ENCODE measurements around the gene ABI1.

ABI1 gene

GRCh38 chr10:26840938-26841732 is 19.6 kb downstream of the ABI1 start:
- H3K9ac ChIP-seq, result no peak overlapping the region
- no peak overlapping the region; a peak in 1 of 20 replicates for H3K4me3 ChIP-seq
- no peak for TF ChIP-seq Cebpa-rat (IDR thresholded peaks at IDR 0.05)
- H3K36me3 ChIP-seq, result peaks cover 50 to 65% (median 57%) of the 10 kb centered on the region in 11 experiments
- H3K27ac ChIP-seq, result peak overlapping the region in 6 of 11 experiments; percentile 26 to 61 (median 48); a peak in 9 of 22 replicates
- H3K4me1 ChIP-seq, result peaks cover 16 to 95% (median 25%) of the 10 kb centered on the region in 10 experiments
- peaks cover 0 to 58% (median 50%) of the 10 kb centered on the region in 11 experiments; a peak in 19 of 22 replicates for H3K9me3 ChIP-seq (replicated peaks in 1 of 11)
- no peaks in the 10 kb centered on the region for H3K27me3 ChIP-seq
- peaks cover 24 to 100% (median 58%) of the 10 kb centered on the region in 11 experiments; a peak in 20 of 22 replicates for H4K20me1 ChIP-seq
- peak overlapping the region; percentile 6 to 71 (median 51); a peak in 20 of 22 replicates for H3K4me2 ChIP-seq

- H3K36me3 ChIP-seq, result peaks cover 60 to 76% (median 67%) of the 10 kb centered on the region in 11 experiments
- peaks cover 17 to 100% (median 48%) of the 10 kb centered on the region in 11 experiments; a peak in 19 of 22 replicates for H4K20me1 ChIP-seq
- TF ChIP-seq Cebpa-rat (IDR thresholded peaks at IDR 0.05), result no peak
- peaks cover 0 to 68% (median 60%) of the 10 kb centered on the region in 11 experiments; a peak in 19 of 22 replicates for H3K9me3 ChIP-seq (replicated peaks in 1 of 11)
- peaks cover 16 to 88% (median 25%) of the 10 kb centered on the region in 10 experiments for H3K4me1 ChIP-seq
- no peaks in the 10 kb centered on the region for H3K27me3 ChIP-seq
- peak overlapping the region in 6 of 11 experiments; percentile 26 to 61 (median 45); a peak in 8 of 22 replicates for H3K27ac ChIP-seq
- H3K4me3 ChIP-seq, result no peak overlapping the region
- H3K4me2 ChIP-seq, result peak overlapping the region in 6 of 11 experiments; percentile 17 to 71 (median 46); a peak in 7 of 22 replicates
- no peak overlapping the region for H3K9ac ChIP-seq
These were observed 20.7 kb downstream of the ABI1 start for GRCh38 chr10:26839966-26840627.

- 0 out of 22 replicates have a peak overlapping the region, but pooled peaks of 1 of the 11 experiments have one; percentile 13 for H3K27ac ChIP-seq
- H3K9ac ChIP-seq, result no peak overlapping the region
- peak overlapping the region in 2 of 11 experiments; percentile 46 to 47; a peak in 4 of 22 replicates for H3K4me2 ChIP-seq
- peaks cover 73 to 89% (median 80%) of the 10 kb centered on the region in 11 experiments for H3K36me3 ChIP-seq
- no peaks in the 10 kb centered on the region for H3K27me3 ChIP-seq
- peaks cover 0 to 86% (median 75%) of the 10 kb centered on the region in 11 experiments; a peak in 18 of 22 replicates for H3K9me3 ChIP-seq (replicated peaks in 1 of 11)
- H3K4me1 ChIP-seq, result peaks cover 12 to 90% (median 22%) of the 10 kb centered on the region in 10 experiments
- no peak overlapping the region for H3K4me3 ChIP-seq
- TF ChIP-seq Cebpa-rat (IDR thresholded peaks at IDR 0.05), result no peak
- H4K20me1 ChIP-seq, result peaks cover 5 to 100% (median 39%) of the 10 kb centered on the region in 11 experiments; a peak in 13 of 22 replicates
These were observed 23.6 kb downstream of the ABI1 start for GRCh38 chr10:26837139-26837538.

GRCh38 chr10:26835025-26835424 is 25.7 kb downstream of the ABI1 start:
- Histone ChIP-seq H3K36me3 (peaks cover 77 to 99% (median 87%) of the 10 kb centered on the region in 11 experiments), H3K4me1 (peaks cover 7 to 90% (median 12%) of the 10 kb centered on the region in 10 experiments), H3K4me2 (0 out of 22 replicates have a peak overlapping the region, but pooled peaks of 1 of the 11 experiments have one; percentile 3), H3K9ac (no peak overlapping the region), H3K27me3 (no peaks in the 10 kb centered on the region), H3K27ac (no peak overlapping the region), H3K4me3 (no peak overlapping the region), H4K20me1 (peaks cover 0 to 100% (median 24%) of the 10 kb centered on the region in 11 experiments; a peak in 13 of 22 replicates), H3K9me3 (replicated peaks in 1 of 11) (peaks cover 0 to 100% (median 93%) of the 10 kb centered on the region in 11 experiments; a peak in 19 of 22 replicates)
- TF ChIP-seq Cebpa-rat (IDR thresholded peaks at IDR 0.05), result no peak

- H3K4me1 ChIP-seq, result peaks cover 12 to 88% (median 25%) of the 10 kb centered on the region in 10 experiments
- no peak overlapping the region for H3K9ac ChIP-seq
- peaks cover 61 to 85% (median 69%) of the 10 kb centered on the region in 11 experiments for H3K36me3 ChIP-seq
- H3K27me3 ChIP-seq, result no peaks in the 10 kb centered on the region
- no peak overlapping the region; a peak in 1 of 20 replicates for H3K4me3 ChIP-seq
- H3K4me2 ChIP-seq, result peak overlapping the region in 1 of 11 experiments; percentile 76; a peak in 1 of 22 replicates
- H3K27ac ChIP-seq, result no peak overlapping the region; a peak in 1 of 22 replicates
- peaks cover 0 to 94% (median 75%) of the 10 kb centered on the region in 11 experiments; a peak in 19 of 22 replicates for H3K9me3 ChIP-seq (replicated peaks in 1 of 11)
- peaks cover 0 to 100% (median 7%) of the 10 kb centered on the region in 11 experiments; a peak in 11 of 22 replicates for H4K20me1 ChIP-seq
- TF ChIP-seq Cebpa-rat (IDR thresholded peaks at IDR 0.05), result no peak
These were observed 27.8 kb downstream of the ABI1 start for GRCh38 chr10:26832960-26833359.

GRCh38 chr10:26831936-26832335 is 28.8 kb downstream of the ABI1 start:
- peaks cover 0 to 100% (median 0%) of the 10 kb centered on the region in 11 experiments; a peak in 11 of 22 replicates for H4K20me1 ChIP-seq
- H3K27ac ChIP-seq, result no peak overlapping the region; a peak in 1 of 22 replicates
- H3K9ac ChIP-seq, result no peak overlapping the region
- peaks cover 16 to 86% (median 33%) of the 10 kb centered on the region in 10 experiments for H3K4me1 ChIP-seq
- no peaks in the 10 kb centered on the region for H3K27me3 ChIP-seq
- peak overlapping the region in 2 of 11 experiments; percentile 23 to 76; a peak in 3 of 22 replicates for H3K4me2 ChIP-seq
- no peak overlapping the region for H3K4me3 ChIP-seq
- no peak for TF ChIP-seq Cebpa-rat (IDR thresholded peaks at IDR 0.05)
- H3K36me3 ChIP-seq, result peaks cover 53 to 85% (median 63%) of the 10 kb centered on the region in 11 experiments
- peaks cover 0 to 94% (median 73%) of the 10 kb centered on the region in 11 experiments; a peak in 19 of 22 replicates for H3K9me3 ChIP-seq (replicated peaks in 1 of 11)

- Histone ChIP-seq H3K27me3 (no peaks in the 10 kb centered on the region), H4K20me1 (peaks cover 0 to 100% (median 8%) of the 10 kb centered on the region in 11 experiments; a peak in 12 of 22 replicates), H3K4me2 (peak overlapping the region; percentile 61 to 92 (median 77)), H3K36me3 (peaks cover 39 to 78% (median 57%) of the 10 kb centered on the region in 11 experiments), H3K4me1 (peaks cover 16 to 90% (median 35%) of the 10 kb centered on the region in 10 experiments), H3K4me3 (peak overlapping the region in 9 of 10 experiments; percentile 24 to 58 (median 43); a peak in 11 of 20 replicates), H3K9me3 (replicated peaks in 1 of 11) (peaks cover 0 to 83% (median 54%) of the 10 kb centered on the region in 11 experiments; a peak in 19 of 22 replicates), H3K9ac (peak overlapping the region; percentile 34 to 74 (median 67); a peak in 21 of 22 replicates), H3K27ac (peak overlapping the region; percentile 28 to 92 (median 84); a peak in 21 of 22 replicates)
- TF ChIP-seq Cebpa-rat (IDR thresholded peaks at IDR 0.05), result 0 out of 22 replicates have a peak, but pooled peaks of 1 of the 11 experiments have one; percentile 46
These were observed 30.8 kb downstream of the ABI1 start for GRCh38 chr10:26829810-26830515.

Data from BLaER1 treated with 17β-estradiol and CSF1 and Interleukin-3, amounts not matched to agents 10 nM and 100 nM (cell line).